IMR-90 (cell line): Measurements from ENCODE around the gene SLC25A3. TPM values are rescaled to one million over a fixed set of nuclear protein-coding genes. Genes with fewer than 3 reads are reported as not detected.

Experiments used
- ATAC-seq: fragments of 200-7000 bp; cut with Tn5 transposase; 2 replicates; pipeline ENCODE4 v1.9.1; 2020; ENCODE audit warnings: low read depth, mild to moderate bottlenecking, moderate library complexity
- BruUV-seq: library from RNA; stranded (reverse); fragments of 400-500 nt; replicated peaks from 2 replicates; lab custom pipeline; 2021; lab: Mats Ljungman, UMichigan
- CTCF ChIA-PET: fragments of 300-600 bp; formaldehyde crosslinking; extraction: SDS; loops from one replicate; lab custom pipeline; 2021; ENCODE audit warnings: antibody characterized with exemption; lab: Yijun Ruan, JAX
- POLR2A ChIA-PET: fragments of 300-600 bp; sonication (Branson Sonifier 250); formaldehyde crosslinking; loops from one replicate; lab custom pipeline; 2022; ENCODE audit warnings: antibody characterized with exemption; ENCODE audit not compliant: unreplicated experiment; lab: Charles Lee
- DNase-seq: peaks from one replicate; pipeline ENCODE4 v3.0.0; 2013
- H2AFZ ChIP-seq: replicated peaks from 2 replicates; pipeline ENCODE3; 2013; ENCODE audit warnings: low read length, mild to moderate bottlenecking; ENCODE audit not compliant: poor library complexity
- H2AK5ac ChIP-seq: 2 replicates; pipeline ENCODE4 v1.6.1; 2013; ENCODE audit warnings: low read depth, low read length, inconsistent platforms
- H2AK9ac ChIP-seq: replicated peaks from 2 replicates; pipeline ENCODE3; 2013; ENCODE audit warnings: mild to moderate bottlenecking, low read depth, low read length, moderate library complexity; ENCODE audit not compliant: poor library complexity
- H2BK120ac ChIP-seq: 2 replicates; pipeline ENCODE4 v1.6.1; 2013; ENCODE audit warnings: low read depth, low read length, inconsistent platforms
- H2BK15ac ChIP-seq: 3 replicates; pipeline ENCODE4 v1.6.1; 2013; ENCODE audit warnings: low read depth, low read length, inconsistent platforms
- H2BK20ac ChIP-seq: 2 replicates; pipeline ENCODE4 v1.6.1; 2013; ENCODE audit warnings: low read depth, mild to moderate bottlenecking, inconsistent platforms, low read length, moderate library complexity
- H2BK5ac ChIP-seq: 2 replicates; pipeline ENCODE4 v1.6.1; 2013; ENCODE audit warnings: mild to moderate bottlenecking, low read depth, low read length, inconsistent platforms; ENCODE audit not compliant: poor library complexity, severe bottlenecking
- H3K14ac ChIP-seq: replicated peaks from 2 replicates; pipeline ENCODE4 v1.6.1; 2013; ENCODE audit warnings: low read depth, low read length, inconsistent platforms
- H3K18ac ChIP-seq: 2 replicates; pipeline ENCODE4 v1.6.1; 2013; ENCODE audit warnings: low read depth, low read length, control low read depth
- H3K23ac ChIP-seq: 2 replicates; pipeline ENCODE4 v1.6.1; 2013; ENCODE audit warnings: low read depth, low read length, inconsistent platforms
- H3K27ac ChIP-seq: 2 replicates; pipeline ENCODE4 v1.5.1; 2013; ENCODE audit warnings: mild to moderate bottlenecking, control low read depth, low read length; ENCODE audit not compliant: insufficient read depth
- H3K27me3 ChIP-seq: 2 replicates; pipeline ENCODE4 v1.6.1; 2013; ENCODE audit warnings: low read length; ENCODE audit not compliant: control insufficient read depth, insufficient read depth
- H3K36me3 ChIP-seq: 2 replicates; pipeline ENCODE4 v1.6.1; 2013; ENCODE audit warnings: low read length, mixed read lengths; ENCODE audit not compliant: control insufficient read depth, insufficient read depth
- H3K4ac ChIP-seq: 2 replicates; pipeline ENCODE4 v1.6.1; 2013; ENCODE audit warnings: low read depth, low read length, inconsistent platforms
- H3K4me1 ChIP-seq: 2 replicates; pipeline ENCODE4 v1.6.1; 2013; ENCODE audit warnings: low read length, mixed read lengths; ENCODE audit not compliant: control insufficient read depth, insufficient read depth
- H3K4me2 ChIP-seq: 2 replicates; pipeline ENCODE4 v1.6.1; 2013; ENCODE audit warnings: low read depth, mild to moderate bottlenecking, control low read depth, low read length, moderate library complexity
- H3K4me3 ChIP-seq: 2 replicates; pipeline ENCODE4 v1.5.1; 2013; ENCODE audit warnings: low read depth, mild to moderate bottlenecking, control low read depth, low read length, moderate library complexity; ENCODE audit not compliant: insufficient read depth
- H3K56ac ChIP-seq: 2 replicates; pipeline ENCODE4 v1.6.1; 2013; ENCODE audit warnings: low read length, inconsistent platforms; ENCODE audit not compliant: insufficient read depth; ENCODE audit errors: extremely low read depth
- H3K79me1 ChIP-seq, 2 experiments: 2 replicates each; pipeline ENCODE4 v1.6.1; 2013; ENCODE audit warnings: low read length in 2 of 2, inconsistent platforms in 1 of 2, low read depth in 1 of 2
- H3K9ac ChIP-seq: 2 replicates; pipeline ENCODE4 v1.6.1; 2013; ENCODE audit warnings: low read depth, low read length, control low read depth
- H3K9me1 ChIP-seq: 2 replicates; pipeline ENCODE4 v1.6.1; 2013; ENCODE audit warnings: low read length, inconsistent platforms; ENCODE audit not compliant: insufficient read depth
- H3K9me3 ChIP-seq: 2 replicates; pipeline ENCODE4 v1.6.1; 2013; ENCODE audit warnings: low read length; ENCODE audit not compliant: control insufficient read depth, insufficient read depth
- H4K20me1 ChIP-seq: 2 replicates; pipeline ENCODE4 v1.6.1; 2013; ENCODE audit warnings: low read length, inconsistent platforms; ENCODE audit not compliant: insufficient read depth
- H4K5ac ChIP-seq: 2 replicates; pipeline ENCODE4 v1.6.1; 2013; ENCODE audit warnings: mild to moderate bottlenecking, low read depth, low read length, control low read depth
- H4K8ac ChIP-seq, 2 experiments: 2 replicates each; pipeline ENCODE4 v1.6.1; 2013; ENCODE audit warnings: low read depth in 2 of 2, low read length in 2 of 2, control low read depth in 1 of 2, inconsistent platforms in 1 of 2
- H4K91ac ChIP-seq: 2 replicates; pipeline ENCODE4 v1.6.1; 2013; ENCODE audit warnings: low read depth, low read length, inconsistent platforms; ENCODE audit not compliant: insufficient read depth
- CTCF ChIP-seq: conservative IDR thresholded peaks from 2 replicates; pipeline ENCODE4 v1.5.1; 2012; ENCODE audit warnings: mild to moderate bottlenecking, low read depth, low read length, improper control_type of control experiment
- MXI1 ChIP-seq: IDR thresholded peaks from 2 replicates; pipeline ENCODE4 v1.6.1; 2012; ENCODE audit warnings: low read depth, mild to moderate bottlenecking, low read length, moderate library complexity, borderline replicate concordance
- RAD21 ChIP-seq: IDR thresholded peaks from 2 replicates; pipeline ENCODE4 v1.6.1; 2012; ENCODE audit warnings: low read length, improper control_type of control experiment
- SMC3 ChIP-seq: fragments of 150-350 bp; IDR thresholded peaks from 2 replicates; pipeline ENCODE4 v1.6.1; 2016; ENCODE audit warnings: low read depth, mild to moderate bottlenecking, antibody characterized with exemption, low read length, moderate library complexity
- WGBS, 2 experiments: methylation state at CpG; one replicate each; pipeline versions ENCODE4 v1.1.5 to v1.1.7; 2013; ENCODE audit warnings: missing lambda C conversion rate in 2 of 2; ENCODE audit not compliant: insufficient read length in 1 of 2; ENCODE audit errors: extremely low coverage in 2 of 2; 5-methylcytosine and 5-hydroxymethylcytosine counted together
- dilution Hi-C: fragments of 300-500 bp; cut with HindIII; formaldehyde crosslinking; loops from one replicate; pipeline ENCODE4 v1.14.3; 2018; ENCODE audit warnings: low sequenced_read_pairs; ENCODE audit not compliant: unreplicated experiment
- in situ Hi-C: fragments of 300-500 bp; cut with MboI; formaldehyde crosslinking; loops from 3 replicates; pipeline ENCODE4 v1.14.3; 2019; ENCODE audit warnings: low sequenced_read_pairs, inconsistent platforms, mixed read lengths
- intact Hi-C: fragments of 100-400 bp; cut with micrococcal nuclease; formaldehyde crosslinking; loops from 2 replicates; pipeline ENCODE4 v1.10.0; 2022
- microRNA-seq, 2 experiments: library from miRNA; stranded (forward) in 1 of 2; unstranded in 1 of 2; fragments of 10-50 nt in 1 of 2; fragments of <30 nt in 1 of 2; gene quantifications in 1 of 2; microRNA quantifications in 1 of 2; one replicate each; pipeline versions ENCODE3 to v1.1.0; 2013 to 2020; ENCODE audit not compliant: insufficient read depth in 1 of 2, insufficient read length in 1 of 2, unreplicated experiment in 1 of 2
- polyA plus RNA-seq, 3 experiments: library from polyadenylated mRNA; depleted of rRNA; stranded (reverse); fragments of >200 nt; gene quantifications; 2 replicates each; pipeline ENCODE4 v1.2.3, GENCODE V29; 2012; ENCODE audit warnings: low replicate concordance in 1 of 3
- small RNA-seq, 5 experiments: library from RNA; depleted of rRNA; stranded (forward); fragments of <200 nt; gene quantifications; one replicate each; pipeline ENCODE3, GENCODE V24; 2012
- total RNA-seq: library from RNA; depleted of rRNA; stranded (reverse); fragments of >200 nt; gene quantifications from 2 replicates; pipeline ENCODE4 v1.2.3, GENCODE V29; 2012; rRNA removed

Gene SLC25A3
- total and polyA plus RNA-seq, 2 of the 4 experiments (the other 2 are of a cell fraction): 657 to 861 TPM

DNA sequence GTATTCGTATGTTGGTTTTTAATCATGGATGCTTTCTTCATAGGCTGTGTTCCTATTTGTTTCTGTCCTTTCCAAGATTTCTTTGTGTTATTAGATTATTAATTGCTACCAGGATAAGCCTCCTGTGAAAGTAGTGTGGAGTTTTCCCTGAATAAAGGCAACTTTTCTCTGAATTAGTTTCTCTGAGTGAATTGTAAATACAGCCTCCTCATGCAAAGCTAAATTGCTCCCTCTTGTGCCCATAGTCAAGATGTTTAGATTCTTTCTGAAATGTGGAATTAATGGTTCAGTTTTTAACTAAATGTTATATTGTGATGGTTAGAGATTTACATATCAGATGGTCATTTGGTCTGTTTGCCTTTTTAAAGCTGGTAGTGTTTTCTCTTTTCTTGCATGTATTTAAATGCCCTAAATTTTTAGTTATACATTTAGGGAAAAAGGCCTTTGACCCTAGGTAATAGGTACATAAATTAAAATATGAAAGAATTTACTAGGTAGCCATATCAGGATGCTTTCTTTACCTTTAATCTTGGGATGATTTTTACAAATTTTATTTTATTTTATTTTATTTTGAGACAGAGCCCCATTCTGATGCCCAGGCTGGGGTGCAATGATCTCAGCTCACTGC is 60.5 kb downstream of the SLC25A3 start:
- H3K4me3 ChIP-seq: no peak overlapping the region
- H2BK20ac ChIP-seq: no peak overlapping the region
- POLR2A ChIA-PET: no interaction called here
- DNase-seq (peak; percentile 70), ATAC-seq (peak; percentile 80)
- peaks cover 25% of the 10 kb centered on the region for H3K36me3 ChIP-seq
- H3K27me3 ChIP-seq: no peaks in the 10 kb centered on the region
- intact Hi-C loops: loop anchor here (1.0 to 5.0 kb wide), 4 partner anchors 47 to 229 kb away; no protein-coding TSS in a partner anchor
- H3K23ac ChIP-seq: no peak overlapping the region
- no peak overlapping the region for H2BK15ac ChIP-seq
- no peak overlapping the region for H2BK120ac ChIP-seq
- no peak overlapping the region for H4K8ac ChIP-seq
- no peak overlapping the region for H4K5ac ChIP-seq
- no peak overlapping the region for H3K9ac ChIP-seq
- H3K9me1 ChIP-seq: no peaks in the 10 kb centered on the region
- no TSS peak for BruUV-seq
- no peak overlapping the region for H2AK9ac ChIP-seq
- H2BK5ac ChIP-seq: no peak overlapping the region
- H3K9me3 ChIP-seq: no peaks in the 10 kb centered on the region
- H4K20me1 ChIP-seq: no peaks in the 10 kb centered on the region
- H3K4me2 ChIP-seq: no peak overlapping the region
- dilution Hi-C loops: no loop called here
- no peaks in the 10 kb centered on the region for H3K4me1 ChIP-seq
- H2AK5ac ChIP-seq: no peak overlapping the region
- CTCF ChIA-PET: interaction anchor here (0.6 to 1.2 kb wide), 3 partner anchors 10 to 237 kb away, joined by 3 to 4 read pairs (median 3); no protein-coding TSS in a partner anchor
- no peak overlapping the region for H3K4ac ChIP-seq
- H4K91ac ChIP-seq: no peak overlapping the region
- H3K56ac ChIP-seq: no peak overlapping the region
- H3K79me1 ChIP-seq: peaks cover 10 to 14% of the 10 kb centered on the region in 2 experiments
- no peak overlapping the region for H3K27ac ChIP-seq
- in situ Hi-C loops: loop anchor here (10.0 kb wide), 1 partner anchor 239 kb away; no protein-coding TSS in a partner anchor
- H3K14ac ChIP-seq: no peak overlapping the region
- TF ChIP-seq SMC3: peak; percentile 67
- peak; percentile 91 for TF ChIP-seq RAD21
- TF ChIP-seq CTCF: peak; percentile 82
- no peak for TF ChIP-seq MXI1
- H2AFZ ChIP-seq: no peak overlapping the region
- no peak overlapping the region for H3K18ac ChIP-seq
- WGBS, 2 experiments: no CpG with 5 or more reads among the region's 1 CpG

Small RNAs within 50 kb of the gene (microRNA-seq; reads per million reads assigned to microRNA genes)
- not detected for gene SNORA53 (ENCODE audit: insufficient read depth, insufficient read length)

Small RNAs within 50 kb of the gene (small RNA-seq; reads per million reads assigned to genes)
- gene SNORA53: 12.7 to 263 (median 41.6) reads per million in 5 experiments

Other genes starting within 250 kb of the SLC25A3 start
- 62.0 and 102 TPM in 2 replicates for gene TMPO, start 78.1 kb upstream of the SLC25A3 start, total RNA-seq
- 27.5 and 30.0 TPM in 2 replicates for gene TMPO, start 78.1 kb upstream of the SLC25A3 start, polyA plus RNA-seq (2012; rRNA removed)
- gene IKBIP, start 51.1 kb downstream of the SLC25A3 start, total RNA-seq: 37.1 and 88.3 TPM in 2 replicates
- gene IKBIP, start 51.1 kb downstream of the SLC25A3 start, polyA plus RNA-seq (2012; rRNA removed): 48.7 and 52.7 TPM in 2 replicates
- 32.8 and 42.2 TPM in 2 replicates for gene APAF1, start 51.6 kb downstream of the SLC25A3 start, total RNA-seq
- gene APAF1, start 51.6 kb downstream of the SLC25A3 start, polyA plus RNA-seq (2012; rRNA removed): 8.3 and 10.9 TPM in 2 replicates